Measurements from ENCODE around the gene TROAP. TPM values are rescaled to one million over a fixed set of nuclear protein-coding genes. Genes with fewer than 3 reads are reported as not detected.
"Not testable (repeated sequence)": the region's sequence is repeated elsewhere in the genome, so short reads cannot be mapped to it uniquely, and the experiment has no call there.

The TROAP gene
- total RNA-seq, 1 donor from 2014 or later: 0.66 TPM

DNA sequence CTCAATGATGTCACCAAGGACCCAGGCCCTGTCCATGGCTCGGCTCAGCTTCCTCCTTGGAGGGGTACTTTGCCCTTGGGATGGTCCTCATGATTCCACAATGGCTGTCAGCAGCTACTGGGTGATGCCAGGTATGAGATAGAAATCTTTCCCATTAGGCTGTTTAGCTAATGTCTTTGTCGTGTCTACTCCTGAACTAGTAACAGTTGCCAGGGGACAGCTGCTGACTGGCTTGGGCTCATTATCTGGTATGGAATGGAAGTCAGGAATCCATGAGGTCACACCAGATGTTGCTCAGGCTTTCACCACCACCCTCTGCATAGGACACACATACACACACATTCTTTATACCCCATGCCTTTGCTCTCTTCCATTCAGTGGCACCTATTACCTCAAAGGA lies 18.9 kb upstream of the TROAP start:
- Histone ChIP-seq H3K27me3 (ENCODE audit: low read depth) (peaks cover 97% of the 10 kb centered on the region), H3K4me1 (no peaks in the 10 kb centered on the region)
- intact Hi-C loops (cut with micrococcal nuclease): no loop called here

DNA sequence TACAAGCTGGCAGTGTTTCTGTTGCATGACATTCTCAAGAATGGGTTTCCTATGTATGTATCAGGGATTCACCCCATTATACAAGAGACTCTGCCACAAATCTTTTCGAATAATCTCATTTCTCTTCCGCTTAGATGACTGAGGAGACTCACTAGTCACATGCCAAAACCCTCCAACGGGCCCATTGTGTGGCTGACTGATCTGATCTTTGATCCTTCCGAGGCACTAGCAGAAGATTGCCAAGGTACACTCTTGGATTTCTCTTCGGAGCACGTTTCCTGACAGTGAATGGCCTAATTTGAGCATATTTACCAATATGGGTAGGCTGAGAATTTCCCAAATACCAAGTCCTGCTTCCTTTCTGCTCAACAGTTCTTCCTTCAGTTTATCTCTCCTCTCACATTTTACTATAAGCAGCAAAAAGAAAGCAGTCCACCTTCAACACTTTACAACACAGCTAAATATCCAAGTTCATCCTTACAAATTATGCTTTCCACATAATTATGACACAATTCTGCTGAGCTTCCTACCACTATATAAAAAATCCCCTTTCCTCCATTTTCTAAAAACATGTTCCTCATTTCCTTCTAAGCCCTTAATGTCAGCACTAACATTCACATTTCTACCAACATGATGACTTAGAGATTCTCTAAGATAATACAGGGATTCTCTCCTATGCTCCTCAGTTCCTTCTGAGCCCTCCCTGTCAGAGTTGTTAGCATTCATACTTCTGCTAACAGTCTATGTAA lies 17.1 kb upstream of the TROAP start:
- H3K4me1 ChIP-seq: no peaks in the 10 kb centered on the region
- no peaks in the 10 kb centered on the region for H3K9me3 ChIP-seq (replicated peaks)
- H3K36me3 ChIP-seq: no peaks in the 10 kb centered on the region
- TF ChIP-seq, protein P1, sequence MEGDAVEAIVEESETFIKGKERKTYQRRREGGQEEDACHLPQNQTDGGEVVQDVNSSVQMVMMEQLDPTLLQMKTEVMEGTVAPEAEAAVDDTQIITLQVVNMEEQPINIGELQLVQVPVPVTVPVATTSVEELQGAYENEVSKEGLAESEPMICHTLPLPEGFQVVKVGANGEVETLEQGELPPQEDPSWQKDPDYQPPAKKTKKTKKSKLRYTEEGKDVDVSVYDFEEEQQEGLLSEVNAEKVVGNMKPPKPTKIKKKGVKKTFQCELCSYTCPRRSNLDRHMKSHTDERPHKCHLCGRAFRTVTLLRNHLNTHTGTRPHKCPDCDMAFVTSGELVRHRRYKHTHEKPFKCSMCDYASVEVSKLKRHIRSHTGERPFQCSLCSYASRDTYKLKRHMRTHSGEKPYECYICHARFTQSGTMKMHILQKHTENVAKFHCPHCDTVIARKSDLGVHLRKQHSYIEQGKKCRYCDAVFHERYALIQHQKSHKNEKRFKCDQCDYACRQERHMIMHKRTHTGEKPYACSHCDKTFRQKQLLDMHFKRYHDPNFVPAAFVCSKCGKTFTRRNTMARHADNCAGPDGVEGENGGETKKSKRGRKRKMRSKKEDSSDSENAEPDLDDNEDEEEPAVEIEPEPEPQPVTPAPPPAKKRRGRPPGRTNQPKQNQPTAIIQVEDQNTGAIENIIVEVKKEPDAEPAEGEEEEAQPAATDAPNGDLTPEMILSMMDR (IDR thresholded peaks at IDR 0.05; ENCODE audit: borderline replicate concordance): no peak
- no peak overlapping the region for H3K27ac ChIP-seq (replicated peaks)
- intact Hi-C loops (cut with micrococcal nuclease): no loop called here
- peaks cover 85% of the 10 kb centered on the region for H3K27me3 ChIP-seq (ENCODE audit: low read depth)
- DNase-seq: no peak
- no peak overlapping the region for H3K4me3 ChIP-seq

More for the DNA sequence above, 18.9 kb upstream of the TROAP start:
- TF ChIP-seq, protein P1 (IDR thresholded peaks at IDR 0.05; ENCODE audit: borderline replicate concordance): no peak
- Histone ChIP-seq H3K36me3 (no peaks in the 10 kb centered on the region), H3K27ac (replicated peaks) (no peak overlapping the region), H3K4me3 (no peak overlapping the region), H3K9me3 (replicated peaks) (no peaks in the 10 kb centered on the region)
- no peak for DNase-seq

DNA sequence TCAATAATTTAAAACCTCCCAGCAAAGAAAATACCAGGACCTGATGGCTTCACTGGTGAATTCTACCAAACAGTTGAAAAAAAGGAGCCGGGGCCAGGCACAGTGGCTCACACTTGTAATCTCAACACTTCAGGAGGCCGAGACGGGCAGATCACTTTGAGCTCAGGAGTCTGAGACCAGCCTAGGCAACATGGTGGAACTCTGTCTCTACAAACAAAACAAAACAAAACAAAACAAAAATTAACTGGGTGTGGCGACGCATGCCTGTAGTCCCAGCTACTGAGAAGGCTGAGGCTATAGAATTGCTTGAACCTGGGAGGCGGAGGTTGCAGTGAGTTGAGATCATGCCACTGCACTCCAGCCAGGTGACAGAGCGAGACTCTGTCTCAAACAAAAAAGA lies 13.7 kb upstream of the TROAP start:
- Histone ChIP-seq H3K27ac (replicated peaks) (no peak overlapping the region), H3K4me1 (no peaks in the 10 kb centered on the region), H3K27me3 (ENCODE audit: low read depth) (peaks cover 68% of the 10 kb centered on the region), H3K4me3 (no peak overlapping the region), H3K9me3 (replicated peaks) (no peaks in the 10 kb centered on the region), H3K36me3 (no peaks in the 10 kb centered on the region)
- TF ChIP-seq, protein P1 (IDR thresholded peaks at IDR 0.05; ENCODE audit: borderline replicate concordance): no peak
- intact Hi-C loops (cut with micrococcal nuclease): no loop called here
- DNase-seq: no peak

DNA sequence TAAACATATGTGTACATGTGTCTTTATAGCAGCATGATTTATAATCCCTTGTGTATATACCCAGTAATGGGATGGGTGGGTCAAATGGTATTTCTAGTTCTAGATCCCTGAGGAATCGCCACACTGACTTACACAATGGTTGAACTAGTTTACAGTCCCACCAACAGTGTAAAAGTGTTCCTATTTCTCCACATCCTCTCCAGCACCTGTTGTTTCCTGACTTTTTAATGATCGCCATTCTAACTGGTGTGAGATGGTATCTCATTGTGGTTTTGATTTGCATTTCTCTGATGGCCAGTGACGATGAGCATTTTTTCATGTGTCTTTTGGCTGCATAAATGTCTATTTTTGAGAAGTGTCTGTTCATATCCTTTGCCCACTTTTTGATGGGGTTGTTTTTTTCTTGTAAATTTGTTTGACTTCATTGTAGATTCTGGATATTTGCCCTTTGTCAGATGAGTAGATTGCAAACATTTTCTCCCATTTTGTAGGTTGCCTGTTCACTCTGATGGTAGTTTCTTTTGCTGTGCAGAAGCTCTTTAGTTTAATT lies 12.5 kb upstream of the TROAP start:
- H3K27me3 ChIP-seq (ENCODE audit: low read depth): peaks cover 57% of the 10 kb centered on the region
- H3K9me3 ChIP-seq (replicated peaks); DNase-seq; intact Hi-C loops (cut with micrococcal nuclease); H3K4me3 ChIP-seq; H3K36me3 ChIP-seq; H3K4me1 ChIP-seq; H3K27ac ChIP-seq (replicated peaks): not testable (repeated sequence)

DNA sequence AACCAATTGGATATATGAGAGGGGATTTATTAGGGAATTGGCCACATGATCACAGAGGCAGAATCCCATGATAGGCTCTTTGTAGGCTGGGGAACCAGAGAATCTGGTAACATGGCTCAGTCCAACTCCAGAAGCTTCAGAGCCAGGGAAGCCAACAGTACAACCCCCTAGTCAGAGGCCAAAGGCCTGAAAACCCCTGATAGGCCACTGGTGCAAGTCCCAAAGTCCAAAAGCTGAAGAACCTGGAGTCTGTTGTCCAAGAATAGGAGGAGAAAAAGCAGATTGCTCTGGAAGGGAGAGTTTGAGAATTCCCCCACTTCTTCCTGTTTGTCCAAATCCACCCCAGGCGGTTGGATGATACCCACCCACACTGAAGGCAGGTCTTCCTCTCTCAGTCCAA lies 8.2 kb upstream of the TROAP start:
- Histone ChIP-seq H3K27me3 (ENCODE audit: low read depth) (peaks cover 18% of the 10 kb centered on the region), H3K4me1 (no peaks in the 10 kb centered on the region), H3K4me3 (no peak overlapping the region), H3K27ac (replicated peaks) (no peak overlapping the region), H3K36me3 (no peaks in the 10 kb centered on the region), H3K9me3 (replicated peaks) (no peaks in the 10 kb centered on the region)
- DNase-seq: no peak
- intact Hi-C loops (cut with micrococcal nuclease): no loop called here
- TF ChIP-seq, protein P1 (IDR thresholded peaks at IDR 0.05; ENCODE audit: borderline replicate concordance): no peak

DNA sequence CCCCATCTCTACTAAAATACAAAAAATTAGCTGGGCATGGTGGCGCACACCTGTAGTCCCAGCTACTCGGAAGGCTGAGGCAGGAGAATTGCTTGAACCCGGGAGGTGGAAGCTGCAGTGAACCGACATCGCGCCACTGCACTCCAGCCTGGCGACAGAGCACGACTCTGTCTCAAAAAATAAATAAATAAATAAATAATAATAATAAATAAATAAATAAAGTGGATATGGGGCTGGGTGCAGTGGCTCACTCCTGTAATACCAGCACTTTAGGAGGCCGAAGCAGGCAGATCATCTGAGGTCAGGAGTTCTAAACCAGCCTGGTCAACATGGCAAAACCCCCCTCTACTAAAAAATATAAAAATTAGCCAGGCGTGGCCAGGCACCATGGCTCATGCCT lies 5.9 kb upstream of the TROAP start:
- DNase-seq; H3K4me1 ChIP-seq; H3K36me3 ChIP-seq; H3K27me3 ChIP-seq (ENCODE audit: low read depth); H3K27ac ChIP-seq (replicated peaks); H3K4me3 ChIP-seq; intact Hi-C loops (cut with micrococcal nuclease); H3K9me3 ChIP-seq (replicated peaks): not testable (repeated sequence)

DNA sequence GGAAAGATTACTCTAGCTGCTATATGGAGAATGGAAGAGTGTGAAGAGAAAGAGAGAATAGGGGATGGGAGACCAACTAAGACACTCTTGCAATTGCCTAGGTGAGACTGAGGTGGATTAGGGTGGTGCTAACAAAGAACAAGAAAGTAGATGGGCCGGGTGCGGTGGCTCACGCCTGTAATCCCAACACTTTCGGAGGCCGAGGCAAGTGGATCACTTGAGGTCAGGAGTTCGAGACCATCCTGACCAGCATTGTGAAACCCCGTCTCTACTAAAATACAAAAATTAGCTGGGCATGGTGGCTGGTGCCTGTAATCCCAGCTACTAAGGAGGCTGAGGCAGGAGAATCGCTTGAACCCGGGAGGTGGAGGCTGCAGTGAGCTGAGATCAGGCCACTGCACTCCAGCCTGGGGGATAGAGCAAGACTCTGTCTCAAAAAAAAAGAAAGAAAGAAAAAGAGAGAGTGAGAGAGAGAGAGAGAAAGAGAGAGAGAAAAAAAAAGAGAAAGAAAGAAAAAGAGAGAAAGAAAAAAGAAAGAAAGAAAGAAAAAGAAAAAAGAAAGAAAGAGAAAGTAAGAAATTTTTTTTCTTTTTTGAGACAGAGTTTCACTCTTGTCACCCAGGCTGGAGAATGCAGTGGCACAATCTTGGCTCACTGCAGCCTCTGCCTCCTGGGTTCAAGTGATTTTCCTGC lies 2.5 kb upstream of the TROAP start:
- H3K27ac ChIP-seq (replicated peaks); H3K4me3 ChIP-seq; DNase-seq; H3K27me3 ChIP-seq (ENCODE audit: low read depth); H3K9me3 ChIP-seq (replicated peaks); H3K36me3 ChIP-seq; intact Hi-C loops (cut with micrococcal nuclease): not testable (repeated sequence)
- peaks cover 16% of the 10 kb centered on the region for H3K4me1 ChIP-seq

Measured in left ventricle myocardium inferior (tissue), 1 donor.